Esophagus squamous epithelium (tissue), 5 donors: ENCODE data around the gene SCN5A. TPM values are rescaled to one million over a fixed set of nuclear protein-coding genes. Genes with fewer than 3 reads are reported as not detected.

ENCODE experiments used
- DNase-seq: peaks from one replicate; lab custom pipeline; 2025; lab: John Stamatoyannopoulos, UW
- H3K27ac ChIP-seq, 4 donors: fragments of 200-600 bp; sonication (generic); one replicate each; pipeline ENCODE4 v1.5.1; 2016 to 2019; ENCODE audit warnings: mild to moderate bottlenecking in 1 of 4
- H3K27me3 ChIP-seq, 4 donors: fragments of 200-600 bp; sonication (generic); 1 replicate in 3 of 4; 2 replicates in 1 of 4; pipeline versions ENCODE4 v1.5.1 to v1.6.0; 2017 to 2021; ENCODE audit warnings: antibody characterized with exemption in 1 of 4
- H3K36me3 ChIP-seq, 3 donors: fragments of 200-600 bp; sonication (generic); one replicate each; pipeline ENCODE4 v1.5.1; 2016 to 2019
- H3K4me1 ChIP-seq, 3 donors: fragments of 200-600 bp; sonication (generic); one replicate each; pipeline ENCODE4 v1.5.1; 2017 to 2019
- H3K4me3 ChIP-seq, 4 donors: fragments of 200-600 bp; sonication (generic); 1 replicate in 3 of 4; 2 replicates in 1 of 4; pipeline ENCODE4 v1.5.1; 2016 to 2019; ENCODE audit warnings: mild to moderate bottlenecking in 2 of 4, moderate library complexity in 1 of 4
- H3K9me3 ChIP-seq, 3 donors: fragments of 200-600 bp; sonication (generic); one replicate each; pipeline ENCODE4 v1.5.1; 2016 to 2019
- CTCF ChIP-seq, 6 experiments: fragments of 450-650 bp in 4 of 6; fragments of 200-600 bp in 2 of 6; sonication (generic) in 2 of 6; IDR thresholded peaks; one replicate each; pipeline ENCODE4 v1.5.1; 2016 to 2019; ENCODE audit warnings: antibody characterized with exemption in 6 of 6, mild to moderate bottlenecking in 4 of 6, moderate library complexity in 4 of 6
- POLR2A ChIP-seq, 4 donors: fragments of 450-650 bp; IDR thresholded peaks; one replicate each; pipeline ENCODE4 v1.6.1; 2017; ENCODE audit warnings: antibody characterized with exemption in 4 of 4, mild to moderate bottlenecking in 4 of 4, moderate library complexity in 3 of 4
- WGBS, 2 donors: methylation state at CpG; one replicate each; pipeline ENCODE4 v1.1.5; 2018; 5-methylcytosine and 5-hydroxymethylcytosine counted together
- intact Hi-C: fragments of 100-400 bp; cut with DNase I; formaldehyde crosslinking; loops from one replicate; pipeline ENCODE4 v1.15.0; 2022
- total RNA-seq, 4 donors: library from RNA; depleted of rRNA; stranded (reverse); fragments of >200 nt; gene quantifications; one replicate each; pipeline ENCODE4 v1.1.0, GENCODE V29; 2016
- donor health status: DM: yes; HTN: yes; CAD: no.

SCN5A gene
- total RNA-seq, 4 donors from 2014 or later = 0.09 to 0.38 (median 0.18) TPM; not detected in 1

GRCh38 chr3:38582316-38582715 lies 67.2 kb downstream of the SCN5A start:
- TF ChIP-seq CTCF (IDR thresholded peaks at IDR 0.05) = no peak
- TF ChIP-seq POLR2A (IDR thresholded peaks at IDR 0.05) = no peak
- no peak overlapping the region for H3K4me3 ChIP-seq
- no peaks in the 10 kb centered on the region for H3K4me1 ChIP-seq
- H3K27ac ChIP-seq = no peak overlapping the region
- no peak for DNase-seq
- intact Hi-C loops = no loop called here
- WGBS, 2 donors = 57 to 83% methylated on average over 1 to 2 of the region's 6 CpGs
- no peaks in the 10 kb centered on the region for H3K9me3 ChIP-seq
- no peaks in the 10 kb centered on the region for H3K27me3 ChIP-seq
- no peaks in the 10 kb centered on the region for H3K36me3 ChIP-seq

- Histone ChIP-seq H3K27me3 (no peaks in the 10 kb centered on the region), H3K4me1 (no peaks in the 10 kb centered on the region), H3K4me3 (no peak overlapping the region), H3K9me3 (no peaks in the 10 kb centered on the region), H3K36me3 (no peaks in the 10 kb centered on the region), H3K27ac (no peak overlapping the region)
- TF ChIP-seq CTCF (IDR thresholded peaks at IDR 0.05) (no peak), POLR2A (IDR thresholded peaks at IDR 0.05) (no peak)
- DNase-seq = no peak
- WGBS, 2 donors = 80% methylated on average over 1 of the region's 2 CpGs; no CpG with 5 or more reads in 1 of the 2 donors
- intact Hi-C loops = no loop called here
These were observed 67.7 kb downstream of the SCN5A start for GRCh38 chr3:38581774-38582173.

GRCh38 chr3:38580450-38581382 lies 68.8 kb downstream of the SCN5A start:
- H3K27me3 ChIP-seq = no peaks in the 10 kb centered on the region
- DNase-seq = no peak
- TF ChIP-seq CTCF (IDR thresholded peaks at IDR 0.05) (no peak), POLR2A (IDR thresholded peaks at IDR 0.05) (no peak)
- no peaks in the 10 kb centered on the region for H3K9me3 ChIP-seq
- no peak overlapping the region for H3K4me3 ChIP-seq
- no peak overlapping the region for H3K27ac ChIP-seq
- intact Hi-C loops = no loop called here
- whole genome bisulfite sequencing, 2 donors = 77 to 81% methylated on average over 3 to 13 of the region's 21 CpGs
- no peaks in the 10 kb centered on the region for H3K36me3 ChIP-seq
- H3K4me1 ChIP-seq = no peaks in the 10 kb centered on the region

GRCh38 chr3:38579551-38580449 lies 69.7 kb downstream of the SCN5A start:
- H3K27ac ChIP-seq = no peak overlapping the region
- intact Hi-C loops = no loop called here
- no peaks in the 10 kb centered on the region for H3K4me1 ChIP-seq
- no peak for DNase-seq
- no peak overlapping the region for H3K4me3 ChIP-seq
- H3K36me3 ChIP-seq = no peaks in the 10 kb centered on the region
- H3K27me3 ChIP-seq = no peaks in the 10 kb centered on the region
- no peaks in the 10 kb centered on the region for H3K9me3 ChIP-seq
- WGBS, 2 donors = 79 to 91% methylated on average over 6 to 10 of the region's 14 CpGs
- TF ChIP-seq POLR2A (IDR thresholded peaks at IDR 0.05) (no peak), CTCF (IDR thresholded peaks at IDR 0.05) (no peak)
